H9 (cell line): ENCODE results near the gene SMYD4. TPM values are rescaled to one million over a fixed set of nuclear protein-coding genes. Genes with fewer than 3 reads are reported as not detected.
A peak's percentile ranks its signal among the peaks of the same experiment; 100 is the strongest.

ENCODE experiments used
- DNase-seq: peaks from one replicate; pipeline ENCODE4 v3.0.0-alpha.2; 2017
- H2AFZ ChIP-seq: one replicate; pipeline ENCODE4 v1.6.1; 2013; ENCODE audit warnings: mild to moderate bottlenecking, low read length, control low read depth, moderate library complexity
- H2AK5ac ChIP-seq: 2 replicates; pipeline ENCODE4 v1.6.1; 2013; ENCODE audit warnings: low read length, control low read depth, mixed read lengths; ENCODE audit not compliant: insufficient read length
- H2BK120ac ChIP-seq: one replicate; pipeline ENCODE4 v1.6.1; 2013; ENCODE audit warnings: low read depth, mild to moderate bottlenecking, low read length, control low read depth, inconsistent platforms; ENCODE audit not compliant: poor library complexity, severe bottlenecking
- H2BK12ac ChIP-seq: 2 replicates; pipeline ENCODE4 v1.6.1; 2013; ENCODE audit warnings: low read length, control low read depth, mixed read lengths, low read depth; ENCODE audit not compliant: insufficient read length
- H2BK15ac ChIP-seq: 2 replicates; pipeline ENCODE4 v1.6.1; 2013; ENCODE audit warnings: low read depth, low read length, control low read depth
- H2BK20ac ChIP-seq: one replicate; pipeline ENCODE4 v1.6.1; 2013; ENCODE audit warnings: low read depth, mild to moderate bottlenecking, low read length, control low read depth, inconsistent platforms; ENCODE audit not compliant: poor library complexity, severe bottlenecking
- H2BK5ac ChIP-seq: 2 replicates; pipeline ENCODE4 v1.6.1; 2013; ENCODE audit warnings: low read length, control low read depth, mixed read lengths; ENCODE audit not compliant: insufficient read length
- H3K14ac ChIP-seq: 2 replicates; pipeline ENCODE4 v1.6.1; 2013; ENCODE audit warnings: low read length, control low read depth; ENCODE audit not compliant: insufficient read depth
- H3K18ac ChIP-seq: 2 replicates; pipeline ENCODE4 v1.6.1; 2013; ENCODE audit warnings: low read depth, mild to moderate bottlenecking, mixed read lengths, low read length, control low read depth; ENCODE audit not compliant: insufficient read length
- H3K23ac ChIP-seq: 2 replicates; pipeline ENCODE4 v1.6.1; 2013; ENCODE audit warnings: low read length, control low read depth, mixed read lengths, low read depth; ENCODE audit not compliant: insufficient read length
- H3K23me2 ChIP-seq: 2 replicates; pipeline ENCODE4 v1.6.1; 2013; ENCODE audit warnings: low read depth, mild to moderate bottlenecking, mixed read lengths, low read length, control low read depth; ENCODE audit not compliant: insufficient read length, poor library complexity, severe bottlenecking
- H3K27ac ChIP-seq: 2 replicates; pipeline ENCODE4 v1.5.1; 2013; ENCODE audit warnings: low read length, control low read depth, mixed read lengths, low read depth; ENCODE audit not compliant: insufficient read length
- H3K27me3 ChIP-seq: 2 replicates; pipeline ENCODE4 v1.6.1; 2013; ENCODE audit warnings: low read length, control low read depth, inconsistent platforms; ENCODE audit not compliant: insufficient read depth
- H3K4ac ChIP-seq: 2 replicates; pipeline ENCODE4 v1.6.1; 2013; ENCODE audit warnings: low read depth, mild to moderate bottlenecking, control low read depth, inconsistent platforms, low read length, moderate library complexity
- H3K4me1 ChIP-seq: 2 replicates; pipeline ENCODE4 v1.6.1; 2013; ENCODE audit warnings: low read length, control low read depth, inconsistent platforms; ENCODE audit not compliant: insufficient read depth
- H3K4me2 ChIP-seq: 2 replicates; pipeline ENCODE4 v1.6.1; 2013; ENCODE audit warnings: low read length, control low read depth, mixed read lengths; ENCODE audit not compliant: insufficient read length, insufficient read depth
- H3K56ac ChIP-seq: 2 replicates; pipeline ENCODE4 v1.6.1; 2013; ENCODE audit warnings: low read depth, mild to moderate bottlenecking, mixed read lengths, low read length, control low read depth; ENCODE audit not compliant: insufficient read length
- H3K79me1 ChIP-seq: 2 replicates; pipeline ENCODE4 v1.6.1; 2013; ENCODE audit warnings: low read depth, mild to moderate bottlenecking, moderate library complexity, low read length, control low read depth, inconsistent platforms; ENCODE audit not compliant: insufficient read depth, poor library complexity, severe bottlenecking
- H3K79me2 ChIP-seq: 2 replicates; pipeline ENCODE4 v1.6.1; 2013; ENCODE audit warnings: low read length, control low read depth, inconsistent platforms; ENCODE audit not compliant: insufficient read depth
- H3K9ac ChIP-seq: 2 replicates; pipeline ENCODE4 v1.6.1; 2013; ENCODE audit warnings: low read length, control low read depth, mixed read lengths; ENCODE audit not compliant: insufficient read length; ENCODE audit errors: extremely low read depth
- H3K9me3 ChIP-seq: one replicate; pipeline ENCODE4 v1.6.1; 2013; ENCODE audit warnings: low read depth, low read length, inconsistent platforms; ENCODE audit not compliant: control insufficient read depth
- H3T11ph ChIP-seq: one replicate; pipeline ENCODE4 v1.6.1; 2013; ENCODE audit warnings: mild to moderate bottlenecking, low read length, control low read depth, inconsistent platforms
- H4K20me1 ChIP-seq: one replicate; pipeline ENCODE4 v1.6.1; 2013; ENCODE audit not compliant: control insufficient read depth, insufficient read length, insufficient read depth
- H4K5ac ChIP-seq: 2 replicates; pipeline ENCODE4 v1.6.1; 2013; ENCODE audit warnings: low read depth, mild to moderate bottlenecking, mixed read lengths, low read length, control low read depth; ENCODE audit not compliant: insufficient read length
- H4K8ac ChIP-seq: replicated peaks from 2 replicates; pipeline ENCODE4 v1.6.1; 2013; ENCODE audit warnings: low read length, control low read depth, mixed read lengths, low read depth; ENCODE audit not compliant: insufficient read length
- H4K91ac ChIP-seq: 2 replicates; pipeline ENCODE4 v1.6.1; 2013; ENCODE audit warnings: low read depth, mild to moderate bottlenecking, moderate library complexity, mixed read lengths, low read length, control low read depth; ENCODE audit not compliant: insufficient read length
- H3K27ac Mint-ChIP-seq, 3 experiments: 2 replicates in 2 of 3; 3 replicates in 1 of 3; pipeline ENCODE4 v1.8.0; 2020 to 2021; ENCODE audit warnings: mixed read lengths in 3 of 3, mild to moderate bottlenecking in 1 of 3, moderate library complexity in 1 of 3
- H3K27me3 Mint-ChIP-seq: 2 replicates; pipeline ENCODE4 v1.8.0; 2021; ENCODE audit warnings: low read depth, mild to moderate bottlenecking, moderate library complexity, mixed read lengths
- H3K36me3 Mint-ChIP-seq, 3 experiments: 2 replicates in 2 of 3; 3 replicates in 1 of 3; pipeline ENCODE4 v1.8.0; 2020 to 2021; ENCODE audit warnings: low read depth in 3 of 3, mixed read lengths in 3 of 3; ENCODE audit not compliant: insufficient read depth in 1 of 3
- H3K4me1 Mint-ChIP-seq, 2 experiments: 2 replicates each; pipeline ENCODE4 v1.8.0; 2020; ENCODE audit warnings: mixed read lengths in 2 of 2
- H3K4me3 Mint-ChIP-seq, 2 experiments: 2 replicates in 1 of 2; 3 replicates in 1 of 2; pipeline ENCODE4 v1.8.0; 2020 to 2021; ENCODE audit warnings: mild to moderate bottlenecking in 2 of 2, mixed read lengths in 2 of 2, moderate library complexity in 1 of 2
- H3K9me3 Mint-ChIP-seq, 2 experiments: 2 replicates in 1 of 2; 3 replicates in 1 of 2; pipeline ENCODE4 v1.8.0; 2020; ENCODE audit warnings: mild to moderate bottlenecking in 2 of 2, mixed read lengths in 2 of 2, moderate library complexity in 1 of 2
- CTCF ChIP-seq: fragments of 200-600 bp; sonication (generic); conservative IDR thresholded peaks from 3 replicates; pipeline ENCODE4 v1.8.0; 2021; ENCODE audit warnings: antibody characterized with exemption, mild to moderate bottlenecking
- WGBS: extraction: QIAGEN DNeasy Blood & Tissue Kit; methylation state at CpG from one replicate; pipeline ENCODE4 v1.1.7; 2013; ENCODE audit warnings: missing lambda C conversion rate, low lambda C conversion rate, mixed read lengths; ENCODE audit not compliant: insufficient read length; ENCODE audit errors: extremely low coverage; 5-methylcytosine and 5-hydroxymethylcytosine counted together
- total RNA-seq: library from RNA; stranded (reverse); gene quantifications from 2 replicates; pipeline ENCODE4 v1.2.1, GENCODE V29; 2021

The SMYD4 gene
- total RNA-seq, 1 experiment from 2014 or later: 28.8 TPM

- Mint-ChIP-seq H3K27ac (peak overlapping the region in 2 of 3 experiments; percentile 44 to 68; a peak in 3 of 7 replicates), H3K4me3 (no peak overlapping the region), H3K4me1 (no peaks in the 10 kb centered on the region), H3K36me3 (peaks cover 0 to 34% (median 8%) of the 10 kb centered on the region in 3 experiments; a peak in 5 of 7 replicates), H3K27me3 (no peaks in the 10 kb centered on the region), H3K9me3 (no peaks in the 10 kb centered on the region)
- no peak overlapping the region for H2BK20ac ChIP-seq
- H3K27me3 ChIP-seq: no peaks in the 10 kb centered on the region
- H3K4me1 ChIP-seq: no peaks in the 10 kb centered on the region
- no peaks in the 10 kb centered on the region for H3K79me1 ChIP-seq
- H3K27ac ChIP-seq: no peak overlapping the region
- no peak overlapping the region for H4K8ac ChIP-seq
- no peak overlapping the region for H3K18ac ChIP-seq
- H3K14ac ChIP-seq: no peak overlapping the region
- no peak overlapping the region for H3K23ac ChIP-seq
- H2AK5ac ChIP-seq: no peak overlapping the region
- H2AFZ ChIP-seq: no peak overlapping the region
- no peak for DNase-seq
- H4K20me1 ChIP-seq: no peaks in the 10 kb centered on the region
- H2BK120ac ChIP-seq: no peak overlapping the region
- no peak overlapping the region for H3K9ac ChIP-seq
- H3K9me3 ChIP-seq: no peaks in the 10 kb centered on the region
- no peak overlapping the region for H3K4ac ChIP-seq
- H4K91ac ChIP-seq: no peak overlapping the region
- H3K56ac ChIP-seq: no peak overlapping the region
- H2BK5ac ChIP-seq: no peak overlapping the region
- no peak overlapping the region for H4K5ac ChIP-seq
- WGBS: no CpG with 5 or more reads among the region's 23 CpGs
- no peak overlapping the region for H2BK15ac ChIP-seq
- no peaks in the 10 kb centered on the region for H3K23me2 ChIP-seq
- no peaks in the 10 kb centered on the region for H3K79me2 ChIP-seq
- no peak overlapping the region for H2BK12ac ChIP-seq
- no peak overlapping the region for H3K4me2 ChIP-seq
- TF ChIP-seq CTCF: no peak
- no peak overlapping the region for H3T11ph ChIP-seq
Measured at GRCh38 chr17:1792495-1793446, 36.9 kb downstream of the SMYD4 start.
